Erythroblast (primary cell): ENCODE results near the gene FMO1.

Source experiments
- GATA1 ChIP-seq: IDR thresholded peaks from 2 replicates; pipeline ENCODE4 v1.6.1; 2011; ENCODE audit warnings: low read depth, mild to moderate bottlenecking, control low read depth, low read length, moderate library complexity
- POLR2A ChIP-seq: IDR thresholded peaks from 2 replicates; pipeline ENCODE4 v1.6.1; 2011; ENCODE audit warnings: mild to moderate bottlenecking, low read length

DNA sequence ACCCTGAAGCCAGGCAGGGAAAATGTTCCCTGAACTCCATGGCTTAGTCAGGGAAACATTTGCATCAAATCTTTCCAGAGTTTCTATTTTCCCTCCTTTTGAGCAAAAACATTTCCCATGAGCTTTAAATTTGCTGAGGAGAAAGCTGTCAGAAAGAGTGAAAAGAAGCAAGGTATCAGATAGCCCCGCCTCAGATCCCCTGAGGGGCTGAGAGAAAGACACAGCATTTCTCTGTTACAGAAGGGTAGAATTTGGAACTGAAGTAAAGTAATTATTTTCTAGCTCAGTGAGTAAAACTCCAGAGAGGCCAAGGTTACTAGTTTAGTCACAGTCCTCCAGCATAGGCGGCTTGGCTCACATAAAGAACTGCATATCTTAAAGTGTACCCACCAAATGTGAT lies 10.6 kb downstream of the FMO1 start:
- TF ChIP-seq POLR2A (no peak), GATA1 (no peak)
